GM19467 (cell line): Measurements from ENCODE around the gene REN.

Experiments
- ATAC-seq: cut with Tn5 transposase; IDR thresholded peaks from one replicate; pipeline ENCODE4 v1.9.1; 2021; ENCODE audit warnings: mild to moderate bottlenecking, moderate library complexity; ENCODE audit not compliant: unreplicated experiment

The REN gene

DNA sequence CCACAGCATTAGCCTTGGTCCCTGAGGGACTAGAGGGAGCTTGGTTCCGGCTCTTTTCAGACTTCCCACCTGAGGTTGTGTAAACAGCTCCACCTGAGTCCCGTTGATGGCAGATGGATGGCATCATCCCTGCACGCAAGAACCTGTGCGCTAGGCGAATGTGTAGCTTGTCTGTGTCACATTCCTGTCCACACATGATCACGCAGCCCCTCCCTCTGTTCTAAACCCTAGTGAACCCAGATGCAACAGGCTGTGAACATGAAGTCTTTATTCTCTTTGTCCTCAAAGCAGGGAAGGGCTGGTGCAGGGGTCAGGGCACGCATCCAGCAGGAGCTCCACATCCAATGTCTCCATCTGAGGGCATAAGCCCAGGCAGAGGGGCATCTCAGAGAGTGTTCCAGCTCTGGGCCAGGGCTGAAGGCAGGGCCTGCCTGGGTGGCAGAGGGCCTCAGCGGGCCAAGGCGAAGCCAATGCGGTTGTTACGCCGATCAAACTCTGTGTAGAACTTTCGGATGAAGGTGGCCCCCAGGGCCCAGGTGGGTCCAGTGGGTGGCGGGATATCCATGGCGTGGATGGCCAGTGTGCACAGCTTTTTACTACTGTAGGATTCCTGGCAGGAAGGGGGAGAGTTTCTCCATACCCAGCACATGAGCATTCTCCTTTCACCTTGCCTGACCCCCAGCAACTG is 11.4 kb downstream of the REN start:
- no peak for ATAC-seq

DNA sequence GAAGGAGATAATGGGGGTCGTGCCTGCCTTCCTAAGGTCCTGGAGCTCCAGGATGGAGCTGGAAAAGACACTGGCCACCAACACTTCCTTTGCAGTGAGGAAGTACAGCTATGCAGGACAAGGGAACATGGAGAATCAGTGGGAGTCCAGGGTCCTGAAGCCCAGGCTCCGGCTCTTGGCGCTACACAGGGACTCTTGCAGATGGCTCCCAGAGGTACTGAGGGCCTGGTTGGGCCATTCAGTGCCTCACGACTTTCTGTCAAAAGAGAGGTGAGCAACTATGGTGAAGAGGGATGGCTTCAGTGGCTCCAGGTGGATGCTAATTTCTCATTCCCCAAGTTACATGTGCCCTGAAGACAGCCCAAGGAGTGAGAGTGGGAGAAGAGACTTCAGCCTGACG is 12.5 kb downstream of the REN start:
- ATAC-seq = no peak

DNA sequence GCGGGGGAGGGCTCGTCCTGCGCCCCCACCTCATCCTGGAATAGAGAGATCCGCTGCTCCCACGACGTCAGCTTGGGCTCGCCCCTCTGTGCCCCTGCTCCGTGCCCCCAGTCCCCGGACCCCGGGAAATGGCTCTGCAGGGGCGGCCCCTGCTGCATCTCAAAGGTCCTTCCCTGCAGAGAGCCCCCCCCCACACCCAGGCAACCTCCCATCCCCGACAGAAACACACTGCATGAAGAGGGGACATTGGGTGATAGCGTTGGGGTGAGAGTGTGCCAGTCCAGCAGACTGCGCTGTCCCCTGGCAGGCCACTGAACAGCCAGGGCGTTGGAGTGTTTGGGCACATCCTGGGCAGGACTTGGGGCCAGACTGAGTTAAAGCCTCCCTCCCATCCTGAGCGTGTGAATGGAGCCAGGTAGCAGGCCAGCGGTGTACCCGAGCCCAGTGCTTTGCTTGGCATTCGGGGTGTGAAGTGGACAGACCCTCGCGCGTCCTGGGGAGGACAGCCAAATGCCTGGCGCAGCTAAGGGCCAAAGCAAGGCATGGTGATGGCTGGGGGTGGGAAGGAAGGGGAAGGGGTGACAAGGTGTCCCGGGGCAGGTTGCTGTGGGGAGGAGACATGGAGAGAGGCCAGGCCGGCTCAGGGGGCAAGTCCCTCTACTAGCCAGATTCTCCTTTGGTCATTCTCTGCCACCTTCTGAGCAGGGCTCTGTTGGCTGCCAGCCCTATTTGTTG is 13.7 kb downstream of the REN start:
- no peak for ATAC-seq

DNA sequence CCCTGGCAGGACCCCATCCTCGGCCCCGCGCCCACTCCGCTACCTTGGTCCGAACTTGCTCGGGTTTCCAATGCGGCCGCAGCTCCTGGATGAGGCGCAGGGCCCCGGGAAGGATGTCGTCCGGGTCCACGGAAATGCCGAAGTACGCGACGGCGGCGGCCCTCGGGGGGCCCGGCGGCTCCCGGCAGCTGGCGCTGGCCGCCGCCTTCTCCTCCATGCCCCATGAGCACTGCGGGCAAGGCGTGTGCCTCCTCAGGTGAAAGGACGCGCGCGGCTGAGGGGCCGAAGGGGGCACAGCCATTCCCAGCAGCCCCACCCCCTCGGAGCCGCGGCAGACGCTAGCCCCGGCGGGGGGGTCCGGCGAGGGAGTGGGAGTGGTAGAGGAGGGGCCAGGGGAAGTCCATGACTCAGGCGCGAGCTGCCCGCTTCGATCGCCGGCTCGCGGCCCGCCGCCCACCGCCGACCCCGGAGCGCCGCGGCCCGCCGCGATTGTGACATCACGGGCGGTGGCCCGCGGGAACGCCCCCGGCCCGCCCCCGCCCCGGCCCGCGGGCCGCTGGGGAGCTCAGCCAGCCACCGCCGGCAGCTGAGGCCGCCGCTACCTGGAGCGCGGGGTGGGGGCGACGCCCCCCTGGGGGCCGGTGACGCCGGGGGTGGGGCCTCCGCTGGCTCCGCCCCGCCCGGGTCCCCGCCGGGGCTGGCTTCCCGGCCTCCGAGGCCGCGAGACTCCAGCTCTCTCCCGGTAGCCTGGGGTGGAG is 14.4 kb downstream of the REN start, which contains the start of gene ETNK2:
Gene ETNK2, minus strand, starts transcription at position 493 of the 758 bp plus-strand sequence. Its CDS starts 192 bp downstream, at position 301.
- no peak for ATAC-seq

DNA sequence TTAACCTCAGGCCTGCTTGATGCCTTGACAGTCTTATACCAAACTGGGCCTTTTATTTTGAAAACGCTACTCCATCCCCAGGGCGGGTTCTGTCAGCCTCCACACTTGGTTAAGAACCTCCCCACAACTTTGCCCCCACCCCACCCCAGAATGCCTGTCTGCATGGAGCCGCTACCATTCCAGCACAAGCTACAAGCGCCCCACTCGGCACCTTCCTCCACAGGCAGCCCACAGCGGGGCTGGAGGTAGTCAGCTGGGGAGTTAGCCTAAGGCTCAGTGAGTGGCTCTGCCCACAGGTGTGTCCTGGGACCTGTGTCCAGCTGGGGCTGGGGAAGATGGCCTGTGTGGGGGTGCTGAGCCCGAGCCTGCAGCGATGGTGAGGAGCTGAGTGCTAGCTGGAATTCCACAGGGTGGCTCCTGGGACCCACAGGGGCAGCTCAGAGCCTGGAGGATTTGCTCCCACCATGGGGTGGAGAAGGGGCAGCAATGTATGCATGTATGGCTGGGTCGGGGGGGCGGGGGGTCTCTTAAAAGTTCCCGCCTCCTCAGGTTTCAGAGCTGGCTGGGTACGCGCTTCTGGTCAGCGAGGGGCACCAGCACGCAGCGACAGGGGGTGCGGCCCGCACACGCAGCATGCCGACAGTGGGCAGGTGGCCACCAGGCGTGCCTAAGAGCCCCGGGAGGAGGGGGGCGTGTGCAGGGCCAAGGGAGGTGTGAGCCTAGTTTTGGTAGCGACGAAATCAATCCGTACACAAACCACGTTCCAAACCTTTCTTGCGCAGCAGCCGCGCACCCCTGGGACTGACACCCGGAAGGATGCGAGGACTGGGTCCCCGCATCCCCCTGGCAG is 15.2 kb downstream of the REN start:
- no peak for ATAC-seq

DNA sequence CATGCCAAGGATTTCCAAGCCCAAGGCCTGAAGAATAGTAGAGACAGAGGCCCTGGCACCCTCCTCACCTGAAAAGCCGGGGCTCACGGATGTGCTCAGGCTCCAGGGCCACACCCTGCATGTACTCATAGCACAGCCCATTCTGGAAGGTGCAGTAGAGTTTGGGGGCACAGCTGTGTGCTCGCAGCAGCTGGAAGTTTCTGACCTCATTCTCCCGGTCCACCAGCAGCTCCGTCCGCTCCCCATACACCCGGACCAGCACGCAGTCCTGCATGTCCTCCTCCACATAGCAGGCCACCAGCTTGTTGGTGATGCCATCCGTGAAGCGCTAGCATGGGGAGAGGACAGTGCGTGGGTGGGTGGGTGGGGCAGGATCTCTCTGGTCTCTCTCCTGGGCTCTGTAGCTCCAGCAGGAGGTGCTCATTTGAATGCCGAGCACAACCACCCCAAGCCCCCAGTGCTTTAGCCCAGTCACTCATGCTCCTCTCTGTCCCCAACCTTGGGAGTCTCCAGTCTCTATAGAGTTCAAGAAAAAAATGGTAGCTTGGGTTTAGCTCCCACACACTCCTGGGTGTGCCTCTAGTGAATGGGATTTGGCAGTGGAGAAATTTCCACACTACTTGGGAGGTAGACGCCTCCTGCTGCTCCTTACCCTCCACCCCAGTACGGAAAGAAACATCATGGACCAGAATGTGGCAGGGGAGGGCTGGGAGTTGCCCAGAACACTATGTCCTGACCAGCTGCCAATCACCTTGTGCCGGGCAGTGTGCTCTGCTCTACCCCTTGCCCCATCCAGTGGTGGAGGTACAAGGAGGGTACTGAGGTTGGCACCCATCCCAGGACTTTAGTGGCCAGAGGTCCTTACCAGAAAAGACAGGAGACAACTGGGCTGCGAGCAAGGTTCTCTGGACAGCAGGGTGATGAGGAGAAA is 16.2 kb downstream of the REN start:
- ATAC-seq = no peak

DNA sequence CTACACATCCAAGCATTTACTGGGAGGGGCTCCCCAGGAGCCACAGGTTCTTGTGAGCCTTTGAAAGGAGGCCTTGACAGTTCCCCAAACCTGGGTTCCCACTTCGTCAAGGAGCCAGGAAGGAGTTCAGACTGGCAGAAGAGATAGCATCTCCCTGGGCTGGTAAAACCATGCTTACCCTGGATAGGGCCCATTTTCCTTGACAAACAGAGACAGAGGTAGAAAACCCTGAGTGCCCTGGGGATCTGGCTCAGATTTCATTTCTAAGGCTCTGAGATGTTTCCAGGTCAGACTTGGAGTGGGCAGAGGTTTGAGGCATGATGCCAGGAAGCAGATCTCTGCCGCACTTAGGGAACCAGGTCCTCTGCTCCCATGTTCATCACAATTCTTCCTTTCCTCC is 17.0 kb downstream of the REN start:
- no peak for ATAC-seq

DNA sequence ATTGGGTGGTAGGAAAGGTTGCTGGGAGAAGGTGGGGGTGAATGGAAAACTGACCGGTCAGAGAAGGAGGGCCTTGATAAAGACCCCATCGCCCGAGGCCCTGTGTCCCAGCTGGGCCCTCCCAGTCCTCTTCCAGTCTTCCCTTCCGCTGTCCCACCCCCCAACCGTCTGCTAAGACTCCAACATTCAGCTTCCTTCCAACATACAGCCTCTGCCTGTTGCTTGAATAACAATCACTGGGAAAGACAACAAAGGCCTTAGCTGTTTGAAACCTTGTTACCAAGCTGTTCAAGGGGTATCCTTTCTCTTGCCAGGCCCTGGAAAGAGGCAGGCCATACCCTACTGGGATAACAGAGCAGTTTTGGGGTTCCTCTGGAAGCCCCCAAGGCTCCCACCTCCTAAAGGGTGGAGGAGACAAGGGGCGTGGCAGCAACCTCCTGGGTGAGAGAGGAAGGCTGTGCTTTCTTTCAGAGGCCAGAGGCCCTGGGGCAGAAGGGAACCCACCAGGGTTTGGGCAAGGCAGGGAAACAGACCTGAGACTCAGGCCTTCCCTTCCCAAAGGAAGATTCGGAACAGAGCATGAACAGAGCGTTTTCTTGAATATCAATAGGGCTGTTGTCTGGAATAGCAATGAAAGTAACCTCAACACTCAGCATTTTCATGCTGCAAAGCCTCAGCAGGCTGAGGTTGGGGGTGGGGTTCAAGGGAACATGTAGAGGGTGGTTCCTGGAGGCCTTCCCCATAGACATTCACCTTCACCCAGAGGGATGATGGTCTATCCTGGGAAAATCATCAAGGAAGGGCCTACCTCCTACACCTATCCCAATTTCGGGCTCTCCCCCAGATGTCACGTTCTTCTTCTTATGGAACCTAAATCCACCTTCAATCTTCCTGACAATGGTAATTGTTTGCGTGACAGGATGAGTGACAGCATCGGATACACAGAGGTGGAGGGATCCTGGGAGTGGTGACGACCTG is 18.4 kb downstream of the REN start:
- no peak for ATAC-seq

DNA sequence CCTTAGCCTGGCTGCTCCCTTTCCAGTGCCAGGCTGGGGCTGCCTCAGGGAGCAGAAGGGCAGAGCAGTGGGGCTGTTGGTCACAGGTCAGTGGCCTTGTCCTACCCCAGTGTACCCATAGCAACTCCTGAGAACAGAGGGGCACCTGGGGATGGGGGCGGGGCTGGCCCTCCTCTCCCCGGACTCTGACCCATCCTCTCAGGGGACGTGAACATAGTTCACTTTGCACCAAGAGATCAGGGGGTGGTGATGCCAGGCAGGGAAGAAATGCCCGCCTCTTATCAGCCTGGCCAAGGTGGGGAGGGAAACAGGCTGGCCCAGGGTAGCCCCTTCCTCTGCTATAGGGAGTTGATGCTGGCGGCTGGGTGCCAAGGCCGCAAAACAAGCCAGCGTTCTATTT is 19.2 kb downstream of the REN start:
- no peak for ATAC-seq

DNA sequence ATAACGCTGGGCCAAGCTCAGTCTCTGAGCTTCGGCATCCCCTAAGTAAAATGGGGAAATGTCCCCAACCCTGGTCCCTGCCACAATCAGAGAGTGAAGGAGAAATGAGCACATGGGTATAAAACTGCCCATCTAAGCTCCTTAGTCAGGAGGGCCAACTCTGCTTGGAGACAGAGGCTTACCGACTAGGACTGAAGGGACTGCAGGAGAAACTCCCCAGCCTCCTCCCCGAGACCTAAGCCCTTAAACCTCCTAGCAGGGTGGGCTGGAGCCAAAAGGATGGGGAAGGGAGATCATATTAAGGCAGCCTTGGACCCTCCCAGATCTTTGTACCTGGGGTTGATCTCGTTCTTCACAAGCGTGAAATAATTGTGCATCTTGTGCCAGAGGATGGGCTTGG is 19.8 kb downstream of the REN start:
- ATAC-seq = no peak

DNA sequence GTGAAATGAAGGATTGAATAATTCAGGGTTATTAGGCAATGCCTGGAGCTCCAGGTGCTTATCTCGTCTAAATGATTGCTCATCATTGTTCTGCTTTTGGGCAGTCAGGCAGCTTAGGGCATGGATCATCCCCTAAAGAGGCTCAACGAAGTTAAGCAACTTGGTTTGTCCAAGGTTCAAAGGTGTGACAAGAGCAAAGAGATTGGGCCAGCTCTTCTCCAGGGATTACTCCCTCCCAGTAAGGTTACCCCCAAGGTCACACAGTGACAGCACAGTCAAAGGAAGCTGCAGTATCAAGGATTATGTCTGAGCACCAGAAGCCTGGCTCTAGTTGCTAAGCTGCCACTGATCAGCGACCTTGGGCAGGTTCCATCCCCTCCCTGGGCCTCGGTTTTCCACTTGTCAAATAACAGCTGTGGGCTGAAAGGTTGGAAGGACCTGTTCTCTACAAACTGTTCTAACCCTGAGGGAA is 21.1 kb downstream of the REN start:
- no peak for ATAC-seq

DNA sequence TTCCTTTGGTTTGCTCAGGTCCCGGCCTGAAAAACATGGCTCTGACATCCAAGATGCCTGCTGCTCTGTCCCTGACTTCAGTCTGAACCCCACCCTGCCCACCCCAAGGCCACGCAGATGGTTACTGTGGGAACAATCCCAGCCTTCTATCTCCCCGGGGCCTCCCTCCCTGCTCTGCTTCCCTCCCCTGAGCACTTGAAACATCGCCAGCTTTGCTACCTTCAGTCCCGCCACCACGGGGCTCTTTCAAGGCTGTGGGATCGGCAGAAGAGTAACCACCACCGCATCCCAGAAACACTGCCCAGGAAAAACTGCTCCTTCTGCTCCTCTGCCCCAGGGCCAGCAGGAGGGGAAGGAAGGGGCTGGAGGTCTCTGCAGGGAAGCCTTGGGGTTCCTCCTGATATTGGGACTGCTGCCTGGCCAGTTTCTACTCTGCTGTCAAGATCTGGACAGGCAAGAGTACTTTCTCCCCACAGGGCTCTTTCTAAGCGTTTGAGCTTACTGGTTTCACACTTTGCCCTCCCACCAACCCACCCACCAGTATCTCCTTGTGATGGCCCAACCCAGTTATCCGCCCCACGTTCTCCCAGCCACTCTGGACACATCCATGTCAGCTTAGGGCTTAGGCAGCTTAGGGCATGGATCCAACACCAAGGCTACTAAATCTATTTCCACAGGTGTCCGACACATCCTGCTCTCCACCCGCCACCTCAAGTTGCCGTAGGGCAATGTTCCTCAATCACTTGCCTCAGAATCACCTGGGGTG is 22.7 kb downstream of the REN start:
- no peak for ATAC-seq

DNA sequence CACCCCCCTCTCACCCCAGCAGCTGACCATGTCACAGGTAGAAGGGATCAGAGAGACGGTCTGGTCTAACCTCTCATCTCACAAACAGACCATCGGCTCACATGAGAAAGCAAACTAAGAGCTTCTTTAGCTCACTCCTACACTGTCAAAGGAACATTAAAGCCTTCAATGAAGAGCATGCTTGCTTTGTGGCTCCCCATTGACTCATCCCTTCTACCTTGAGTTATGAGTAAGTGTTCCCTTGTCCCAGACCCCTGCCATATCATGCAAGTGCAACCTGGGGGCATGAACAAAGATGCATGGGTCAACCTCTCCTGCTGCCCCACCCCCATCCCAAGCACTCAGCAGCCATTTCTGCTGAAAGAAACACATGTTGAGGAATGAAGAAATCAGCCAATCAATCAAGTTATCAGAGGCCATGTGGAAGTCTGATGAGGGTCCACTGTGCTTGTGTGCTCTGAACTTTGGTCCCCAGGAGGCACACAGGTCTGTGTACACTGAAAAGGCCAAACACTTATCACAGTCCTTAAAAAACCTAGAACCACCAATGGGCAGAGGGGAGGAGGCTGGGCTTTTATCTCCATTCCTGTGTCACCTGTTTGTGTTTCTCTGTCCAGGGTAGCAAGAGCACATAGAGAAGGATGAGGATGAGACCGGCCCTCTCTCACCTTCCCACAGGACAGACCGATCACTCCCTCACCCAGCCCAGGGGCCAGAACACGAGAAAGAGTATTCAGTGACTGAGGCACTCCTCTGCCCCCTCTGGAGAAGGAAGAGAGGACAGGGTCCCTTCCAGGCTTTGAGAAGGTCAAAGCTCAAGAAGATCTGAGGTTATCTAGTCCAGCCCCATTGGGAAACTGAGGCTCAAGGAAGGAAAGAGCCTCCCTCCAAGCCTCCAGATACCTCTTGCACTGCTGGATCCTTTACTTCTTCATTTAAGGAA is 23.8 kb downstream of the REN start:
- ATAC-seq = no peak

DNA sequence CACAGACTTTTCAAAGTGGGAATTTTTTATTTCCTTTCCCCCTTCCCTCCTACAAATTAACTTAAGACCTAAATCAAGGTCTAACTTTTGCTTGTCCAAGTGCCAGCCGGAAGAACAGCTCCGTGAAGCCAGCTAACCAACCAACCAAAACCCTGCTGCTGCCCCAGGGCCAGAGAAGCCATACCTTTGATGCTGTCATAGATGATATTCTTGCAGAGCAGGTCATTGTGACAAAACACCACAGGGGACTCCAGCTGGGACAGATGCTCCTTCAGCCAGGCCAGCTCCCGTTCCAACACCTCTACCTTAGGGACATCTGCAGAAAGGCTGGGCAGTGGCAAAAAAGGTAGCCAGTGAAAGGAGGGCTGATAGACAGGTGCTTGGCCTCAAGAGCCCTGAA is 25.0 kb downstream of the REN start:
- no peak for ATAC-seq

DNA sequence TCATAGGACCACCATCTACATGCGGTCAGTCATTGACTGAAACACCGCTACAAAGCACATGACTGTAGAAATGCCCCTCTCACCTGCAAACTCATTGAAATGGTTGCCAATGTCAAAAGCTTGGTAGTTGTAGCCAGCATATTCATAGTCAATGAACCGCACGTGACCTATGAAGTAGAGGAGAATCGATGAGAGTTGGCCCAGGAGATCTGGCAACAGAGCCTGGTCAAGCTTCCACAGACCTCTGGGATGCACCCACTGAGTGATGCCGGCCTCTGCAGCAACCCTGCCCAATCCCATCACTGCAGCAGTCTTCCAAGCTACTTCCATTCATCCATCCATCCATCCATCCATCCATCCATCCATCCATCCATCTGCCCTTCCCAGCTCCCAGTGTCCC is 26.2 kb downstream of the REN start:
- ATAC-seq = no peak

DNA sequence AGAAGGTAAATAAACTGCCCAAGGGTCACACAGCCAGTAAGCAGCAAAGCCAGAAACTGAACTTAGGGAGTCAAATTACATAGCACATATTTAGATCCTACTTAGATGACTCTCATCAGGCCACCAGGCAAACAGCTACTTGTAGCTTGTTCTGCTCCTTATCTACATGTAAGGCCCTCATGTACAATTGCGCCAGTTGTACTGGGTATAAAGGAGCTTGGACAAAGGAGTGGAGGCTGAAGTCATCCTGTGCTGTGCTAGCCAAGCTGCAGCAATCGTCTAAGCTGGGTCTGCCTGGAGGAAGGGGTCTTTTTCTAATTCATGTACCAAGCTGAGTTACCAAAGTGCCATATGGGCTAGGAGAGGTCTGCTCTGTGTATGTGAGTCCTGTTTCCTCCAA is 27.0 kb downstream of the REN start:
- no peak for ATAC-seq

DNA sequence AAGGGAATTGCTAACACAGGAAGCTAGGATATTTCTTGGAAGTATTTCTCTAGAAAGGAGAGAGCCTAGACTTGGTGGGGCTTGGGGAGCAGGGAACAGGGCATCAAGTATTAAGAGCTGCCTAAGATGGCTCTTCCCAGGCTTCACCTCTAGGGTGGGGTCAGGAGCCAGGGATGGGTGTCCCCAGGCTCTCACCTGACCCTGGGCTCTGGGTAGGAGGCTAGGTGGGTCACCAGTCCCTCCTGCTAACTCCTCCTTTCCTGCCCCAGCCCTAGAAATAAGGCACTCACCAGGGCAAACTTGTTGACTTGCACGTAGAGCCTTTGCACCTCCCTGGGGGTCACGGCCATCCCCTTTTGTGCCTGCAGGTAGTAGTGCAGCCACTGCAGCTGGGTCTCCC is 29.3 kb downstream of the REN start:
- no peak for ATAC-seq
